Esophagus muscularis mucosa (tissue), 4 donors: ENCODE measurements around the gene CRABP2.

ENCODE experiments used
- CTCF ChIP-seq, 3 experiments: fragments of 200-600 bp in 2 of 3; fragments of 450-650 bp in 1 of 3; sonication (generic) in 2 of 3; IDR thresholded peaks; one replicate each; pipeline ENCODE4 v1.5.1; 2017 to 2019; ENCODE audit warnings: antibody characterized with exemption in 3 of 3, mild to moderate bottlenecking in 2 of 3, moderate library complexity in 1 of 3
- EP300 ChIP-seq: sonication (generic); formaldehyde crosslinking; IDR thresholded peaks from one replicate; pipeline ENCODE4 v1.6.1; 2017; ENCODE audit warnings: antibody characterized with exemption
- POLR2A ChIP-seq: fragments of 450-650 bp; IDR thresholded peaks from one replicate; pipeline ENCODE4 v1.6.1; 2017; ENCODE audit warnings: antibody characterized with exemption, moderate library complexity, mild to moderate bottlenecking, low read depth
- POLR2AphosphoS5 ChIP-seq, 2 donors: sonication (generic); formaldehyde crosslinking; IDR thresholded peaks; one replicate each; pipeline ENCODE4 v1.6.1; 2017; ENCODE audit warnings: antibody characterized with exemption in 2 of 2

- TF ChIP-seq CTCF (IDR thresholded peaks at IDR 0.05) (no peak), POLR2AphosphoS5 (IDR thresholded peaks at IDR 0.05) (no peak), EP300 (no peak), POLR2A (no peak)
These were observed 16.2 kb upstream of the CRABP2 start for GRCh38 chr1:156721535-156721934.
